ENCODE data around the gene SPECC1L. TPM values are rescaled to one million over a fixed set of nuclear protein-coding genes. Genes with fewer than 3 reads are reported as not detected.
"Not testable (repeated sequence)": the region's sequence is repeated elsewhere in the genome, so short reads cannot be mapped to it uniquely, and the experiment has no call there.

The SPECC1L gene
- total and polyA plus RNA-seq, 10 donors: 5.0 to 65.4 (median 41.5) TPM

DNA sequence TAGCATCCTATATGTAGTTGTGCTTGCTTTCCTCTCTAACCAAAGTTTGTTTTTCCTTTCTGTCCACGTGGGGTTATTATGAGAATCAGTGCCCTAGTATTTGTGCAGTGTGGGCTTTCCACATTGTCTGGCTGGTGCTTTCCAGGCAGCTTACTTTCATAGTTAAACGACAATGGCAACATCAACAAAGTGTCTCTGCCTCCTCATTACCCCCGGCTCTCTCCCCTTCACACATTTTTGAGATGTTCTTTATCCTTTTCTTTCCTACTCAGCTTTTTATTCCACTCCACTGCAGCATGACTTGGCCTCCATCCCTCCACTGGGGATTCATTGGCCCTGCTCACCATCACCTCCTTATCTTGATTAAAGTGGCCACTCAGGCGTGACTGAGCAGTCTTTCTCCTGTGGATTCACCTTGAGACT is 19.1 kb downstream of the SPECC1L start:
- H3K27me3 ChIP-seq (replicated peaks in 1 of 7): no peaks in the 10 kb centered on the region
- TF ChIP-seq POLR2A (IDR thresholded peaks at IDR 0.05): no peak
- no peak for TF ChIP-seq POLR2AphosphoS5 (IDR thresholded peaks at IDR 0.05)
- TF ChIP-seq, protein P1, sequence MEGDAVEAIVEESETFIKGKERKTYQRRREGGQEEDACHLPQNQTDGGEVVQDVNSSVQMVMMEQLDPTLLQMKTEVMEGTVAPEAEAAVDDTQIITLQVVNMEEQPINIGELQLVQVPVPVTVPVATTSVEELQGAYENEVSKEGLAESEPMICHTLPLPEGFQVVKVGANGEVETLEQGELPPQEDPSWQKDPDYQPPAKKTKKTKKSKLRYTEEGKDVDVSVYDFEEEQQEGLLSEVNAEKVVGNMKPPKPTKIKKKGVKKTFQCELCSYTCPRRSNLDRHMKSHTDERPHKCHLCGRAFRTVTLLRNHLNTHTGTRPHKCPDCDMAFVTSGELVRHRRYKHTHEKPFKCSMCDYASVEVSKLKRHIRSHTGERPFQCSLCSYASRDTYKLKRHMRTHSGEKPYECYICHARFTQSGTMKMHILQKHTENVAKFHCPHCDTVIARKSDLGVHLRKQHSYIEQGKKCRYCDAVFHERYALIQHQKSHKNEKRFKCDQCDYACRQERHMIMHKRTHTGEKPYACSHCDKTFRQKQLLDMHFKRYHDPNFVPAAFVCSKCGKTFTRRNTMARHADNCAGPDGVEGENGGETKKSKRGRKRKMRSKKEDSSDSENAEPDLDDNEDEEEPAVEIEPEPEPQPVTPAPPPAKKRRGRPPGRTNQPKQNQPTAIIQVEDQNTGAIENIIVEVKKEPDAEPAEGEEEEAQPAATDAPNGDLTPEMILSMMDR (IDR thresholded peaks at IDR 0.05 in 8 of 11, conservative IDR thresholded peaks at IDR 0.05 in 3 of 11): no peak
- no peak for DNase-seq
- 42 to 64% (median 52%) methylated on average over 4 of the region's 4 CpGs for WGBS, 5 donors
- no peaks in the 10 kb centered on the region for H3K36me3 ChIP-seq
- H3K27ac ChIP-seq: peak overlapping the region in 7 of 8 donors; percentile 37 to 62 (median 52)
- H3K4me3 ChIP-seq: no peak overlapping the region
- H3K9me3 ChIP-seq: no peaks in the 10 kb centered on the region
- intact Hi-C loops (cut with DNase I; ENCODE audit: low total_unique reads): no loop called here
- peaks cover 24 to 81% (median 56%) of the 10 kb centered on the region in 6 donors for H3K4me1 ChIP-seq

DNA sequence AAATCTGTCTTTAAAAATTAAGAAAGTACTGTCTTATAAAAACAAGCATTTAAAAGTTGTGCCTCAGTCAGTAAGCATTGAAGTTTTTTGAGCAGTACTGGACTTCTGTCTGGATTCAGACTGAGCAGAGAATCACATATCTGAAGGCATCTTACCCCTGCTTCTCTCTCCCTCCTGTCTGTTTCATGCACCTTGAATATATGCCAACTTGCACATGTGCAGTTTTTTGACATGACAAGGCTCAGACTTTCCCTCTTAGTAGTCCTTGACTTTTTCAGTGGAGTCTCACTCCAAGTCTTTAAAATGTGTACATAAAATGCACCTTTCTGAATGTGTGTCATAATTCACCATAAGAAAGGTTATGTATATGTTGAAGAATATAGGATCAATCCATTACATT is 19.8 kb downstream of the SPECC1L start:
- peak overlapping the region in 6 of 8 donors; percentile 37 to 62 (median 54) for H3K27ac ChIP-seq
- H3K9me3 ChIP-seq: no peaks in the 10 kb centered on the region
- no peak overlapping the region for H3K4me3 ChIP-seq
- intact Hi-C loops (cut with DNase I; ENCODE audit: low total_unique reads): no loop called here
- no peak for DNase-seq
- no peaks in the 10 kb centered on the region for H3K36me3 ChIP-seq
- peaks cover 22 to 76% (median 49%) of the 10 kb centered on the region in 6 donors for H3K4me1 ChIP-seq
- no peaks in the 10 kb centered on the region for H3K27me3 ChIP-seq (replicated peaks in 1 of 7)
- TF ChIP-seq POLR2AphosphoS5 (IDR thresholded peaks at IDR 0.05) (no peak), POLR2A (IDR thresholded peaks at IDR 0.05) (no peak)
- TF ChIP-seq, protein P1 (IDR thresholded peaks at IDR 0.05 in 8 of 11, conservative IDR thresholded peaks at IDR 0.05 in 3 of 11): no peak

DNA sequence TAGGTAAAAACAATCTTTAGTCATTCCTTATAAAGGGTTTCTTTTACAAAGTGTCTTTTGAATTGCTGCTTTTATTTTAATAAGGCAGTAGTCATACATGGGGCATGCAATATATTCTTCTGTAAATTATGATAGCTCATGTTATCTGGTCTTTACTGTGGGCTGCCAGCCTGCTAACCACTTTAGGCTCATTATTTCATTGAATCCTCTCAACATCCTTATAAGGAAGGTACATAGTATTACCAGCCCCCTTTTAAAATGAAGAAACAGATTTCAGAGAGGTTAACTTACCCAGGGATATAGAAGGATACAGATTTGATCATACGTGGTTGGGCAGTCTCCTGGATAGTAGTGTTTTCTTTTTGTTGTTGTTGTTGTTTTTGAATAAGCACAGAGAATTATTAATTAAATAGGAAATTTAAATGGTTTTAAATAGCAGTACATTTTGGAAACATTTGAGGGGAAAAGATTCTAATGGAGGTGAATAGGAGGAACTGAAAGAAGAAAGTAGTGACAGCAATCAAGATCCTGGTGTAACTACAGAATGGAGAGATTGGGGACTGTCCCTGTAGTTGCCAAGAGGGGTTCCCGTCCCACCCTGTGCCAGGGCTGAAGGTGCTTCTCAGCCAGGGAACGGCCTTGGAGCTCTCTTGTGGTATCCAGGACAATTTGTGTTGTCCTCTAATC is 21.0 kb downstream of the SPECC1L start:
- Histone ChIP-seq H3K36me3 (no peaks in the 10 kb centered on the region), H3K27me3 (replicated peaks in 1 of 7) (no peaks in the 10 kb centered on the region), H3K27ac (peak overlapping the region in 3 of 8 donors; percentile 20 to 61 (median 46)), H3K4me1 (peaks cover 17 to 76% (median 41%) of the 10 kb centered on the region in 6 donors), H3K9me3 (no peaks in the 10 kb centered on the region), H3K4me3 (no peak overlapping the region)
- DNase-seq: no peak
- intact Hi-C loops (cut with DNase I; ENCODE audit: low total_unique reads): no loop called here
- TF ChIP-seq POLR2A (IDR thresholded peaks at IDR 0.05): no peak
- TF ChIP-seq, protein P1 (IDR thresholded peaks at IDR 0.05 in 8 of 11, conservative IDR thresholded peaks at IDR 0.05 in 3 of 11): no peak
- TF ChIP-seq POLR2AphosphoS5 (IDR thresholded peaks at IDR 0.05): no peak
- WGBS, 5 donors: 56 to 84% (median 69%) methylated on average over 3 of the region's 3 CpGs

DNA sequence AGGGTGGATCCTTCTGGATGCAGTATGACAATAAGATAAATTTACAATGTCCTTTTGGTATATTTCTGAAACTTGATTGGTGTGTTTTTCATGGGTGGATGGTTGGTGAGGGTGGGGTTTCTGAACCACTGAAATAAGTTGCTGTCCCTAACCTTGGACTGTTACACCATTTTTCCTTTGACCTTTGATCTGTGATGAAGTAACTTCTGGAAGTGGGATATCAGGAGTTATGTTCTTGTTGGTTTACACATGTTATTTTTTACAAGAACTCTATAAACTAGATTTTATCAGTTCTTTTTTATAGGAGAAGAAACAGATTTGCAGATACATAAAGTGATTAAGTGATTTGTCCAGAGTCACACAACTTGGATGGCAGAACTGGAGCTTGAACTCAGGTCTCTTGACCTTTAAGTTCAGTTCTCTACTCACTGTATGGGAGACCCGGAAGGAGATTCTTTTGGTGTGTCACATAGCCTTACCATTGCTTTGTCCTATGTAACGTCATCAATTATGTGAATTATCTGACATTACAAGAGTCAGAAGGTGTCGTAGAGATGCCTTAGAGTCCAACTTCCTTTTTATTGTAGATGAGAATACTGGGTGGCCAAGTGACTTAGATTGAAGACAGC is 21.7 kb downstream of the SPECC1L start:
- H3K27ac ChIP-seq: peak overlapping the region in 3 of 8 donors; percentile 20 to 61 (median 46)
- not testable (repeated sequence) for H3K36me3 ChIP-seq
- peaks cover 16 to 71% (median 38%) of the 10 kb centered on the region in 6 donors for H3K4me1 ChIP-seq

DNA sequence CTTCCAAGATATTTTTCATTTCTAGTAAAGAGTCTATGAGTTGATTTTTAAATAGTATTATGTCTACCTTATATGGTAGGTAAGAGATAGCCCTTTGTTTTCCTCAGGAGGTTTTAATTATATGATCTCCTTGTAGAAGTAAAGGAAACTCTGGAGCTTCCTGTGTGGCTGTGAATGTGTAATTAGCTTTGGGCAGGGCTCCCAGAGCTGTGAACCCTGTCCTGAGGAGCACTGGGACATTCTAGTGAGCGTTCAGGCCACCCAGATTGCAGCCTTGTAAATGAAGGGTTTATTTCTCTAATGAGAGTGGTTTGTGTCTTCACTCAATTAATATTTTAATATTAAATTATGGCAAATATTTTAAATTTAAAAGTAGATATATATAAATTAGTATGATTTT is 24.3 kb downstream of the SPECC1L start:
- intact Hi-C loops (cut with DNase I; ENCODE audit: low total_unique reads): not testable (repeated sequence)

More for the DNA sequence above, 21.7 kb downstream of the SPECC1L start:
- DNase-seq; intact Hi-C loops (cut with DNase I; ENCODE audit: low total_unique reads); H3K27me3 ChIP-seq (replicated peaks in 1 of 7); H3K9me3 ChIP-seq; H3K4me3 ChIP-seq: not testable (repeated sequence)
- 67 to 88% (median 87%) methylated on average over 3 of the region's 3 CpGs for WGBS, 5 donors

DNA sequence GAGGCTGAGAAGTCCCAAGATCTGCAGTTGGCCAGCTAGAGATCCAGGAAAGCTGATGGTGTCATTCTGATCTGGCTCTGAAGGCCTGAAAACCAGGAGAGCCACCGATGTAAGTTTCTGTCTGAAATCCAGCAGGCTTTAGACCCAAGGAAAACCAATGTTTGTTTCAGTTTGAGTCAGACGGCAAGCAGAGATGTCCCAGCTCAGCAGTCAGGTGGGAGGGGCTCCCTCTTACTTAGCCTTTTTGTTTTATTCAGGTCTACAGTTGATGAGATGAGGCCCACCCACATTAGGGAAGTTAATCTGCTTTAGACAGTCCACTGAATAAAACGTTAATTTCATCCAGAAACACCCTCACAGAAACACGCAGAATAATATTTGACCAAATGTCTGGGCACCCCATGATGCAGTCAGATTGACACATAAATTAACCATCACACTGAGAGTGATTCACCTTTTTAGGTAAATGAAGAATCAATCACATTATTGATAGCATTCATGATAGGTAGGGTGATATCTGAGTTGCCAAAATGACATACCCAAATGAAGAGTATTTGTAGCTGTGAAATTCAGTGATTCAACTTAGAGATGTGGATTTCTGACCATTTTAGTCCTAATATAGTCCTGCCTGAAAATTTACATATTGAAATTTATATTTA is 28.0 kb downstream of the SPECC1L start:
- Histone ChIP-seq H3K36me3 (peaks cover 0 to 17% (median 0%) of the 10 kb centered on the region in 6 donors), H3K4me1 (peaks cover 13 to 73% (median 33%) of the 10 kb centered on the region in 6 donors)
- 47 to 66% (median 55%) methylated on average over 4 of the region's 4 CpGs for WGBS, 5 donors
- H3K27ac ChIP-seq; intact Hi-C loops (cut with DNase I; ENCODE audit: low total_unique reads); H3K27me3 ChIP-seq (replicated peaks in 1 of 7); DNase-seq; H3K9me3 ChIP-seq; H3K4me3 ChIP-seq: not testable (repeated sequence)

More for the DNA sequence above, 24.3 kb downstream of the SPECC1L start:
- H3K9me3 ChIP-seq; H3K27me3 ChIP-seq (replicated peaks in 1 of 7); H3K36me3 ChIP-seq; DNase-seq; H3K4me3 ChIP-seq: not testable (repeated sequence)
- H3K27ac ChIP-seq: peak overlapping the region in 1 of 8 donors; percentile 11
- WGBS, 5 donors: 44 to 92% (median 65%) methylated on average over 1 of the region's 1 CpG
- peaks cover 15 to 65% (median 29%) of the 10 kb centered on the region in 6 donors for H3K4me1 ChIP-seq

DNA sequence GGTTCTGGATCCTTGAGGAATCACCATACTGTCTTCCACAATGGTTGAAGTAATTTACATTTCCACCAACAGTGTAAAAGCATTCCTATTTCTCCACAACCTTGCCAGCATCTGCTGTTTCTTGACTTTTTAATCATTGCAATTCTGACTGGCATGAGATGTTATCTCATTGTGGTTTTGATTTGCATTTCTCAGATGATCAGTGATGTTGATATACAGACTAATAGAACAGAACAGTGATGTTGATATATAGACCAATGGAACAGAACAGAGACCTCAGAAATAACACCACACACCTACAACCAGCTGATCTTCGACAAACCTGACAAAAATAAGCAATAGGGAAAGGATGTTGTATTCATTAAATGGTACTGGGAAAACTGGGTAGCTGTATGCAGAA is 29.9 kb downstream of the SPECC1L start:
- intact Hi-C loops (cut with DNase I; ENCODE audit: low total_unique reads); H3K9me3 ChIP-seq; H3K4me3 ChIP-seq; DNase-seq; H3K27me3 ChIP-seq (replicated peaks in 1 of 7); H3K27ac ChIP-seq: not testable (repeated sequence)
- peaks cover 0 to 34% (median 2%) of the 10 kb centered on the region in 6 donors for H3K36me3 ChIP-seq
- WGBS, 5 donors: 58 to 81% (median 67%) methylated on average over 1 of the region's 1 CpG
- H3K4me1 ChIP-seq: peaks cover 25 to 87% (median 50%) of the 10 kb centered on the region in 6 donors
